ENCODE results near the gene SH3BP5. TPM values are rescaled to one million over a fixed set of nuclear protein-coding genes. Genes with fewer than 3 reads are reported as not detected.

SH3BP5 gene
- total and polyA plus RNA-seq, 2 experiments from 2014 or later = 15.9 to 16.3 TPM

DNA sequence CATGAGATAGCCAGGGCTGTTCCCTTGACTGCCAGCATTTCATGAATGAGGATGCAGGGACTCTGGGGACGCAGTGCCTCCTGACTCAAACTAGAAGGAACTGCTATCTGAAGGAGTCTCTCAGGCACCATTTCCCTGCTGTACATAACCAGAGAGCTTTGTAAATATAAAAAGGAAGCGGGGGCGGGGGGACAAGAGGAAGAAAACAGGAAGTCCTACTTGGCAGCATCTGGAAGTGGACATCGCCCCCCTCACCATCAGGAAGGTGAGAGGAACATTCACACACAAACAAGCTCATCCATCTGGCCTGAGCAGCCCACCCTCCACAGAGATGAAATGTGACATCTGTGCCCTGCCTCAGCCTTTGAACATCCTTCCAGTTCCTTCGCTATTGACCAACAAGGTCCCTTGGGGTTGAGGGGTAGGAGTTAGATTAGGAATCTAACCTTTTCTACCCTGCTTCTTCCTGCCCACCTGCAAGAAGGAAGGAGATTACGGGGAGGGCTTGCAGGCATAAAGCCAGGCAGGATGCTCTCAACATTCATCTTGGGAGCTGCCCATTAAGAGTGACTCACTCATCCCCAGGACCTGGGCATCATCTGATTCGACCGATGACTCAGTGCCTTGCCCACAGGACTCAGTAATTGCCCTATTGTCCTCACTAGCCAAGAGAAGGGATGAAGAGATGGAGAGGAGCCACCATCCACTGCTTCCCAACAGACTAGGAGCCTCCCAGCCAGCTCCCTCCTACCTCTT, 31.9 kb downstream of the SH3BP5 start:
- Histone ChIP-seq H3K27ac (no peak overlapping the region), H3K4me2 (no peak overlapping the region), H3K9me2 (replicated peaks; ENCODE audit: insufficient read depth) (no peaks in the 10 kb centered on the region), H3K36me3 (replicated peaks; ENCODE audit: insufficient read depth, low read depth) (no peaks in the 10 kb centered on the region), H3K27me3 (no peaks in the 10 kb centered on the region), H2AFZ (no peak overlapping the region), H3K4me3 (no peak overlapping the region), H4K20me1 (ENCODE audit: insufficient read depth, poor library complexity, severe bottlenecking) (no peaks in the 10 kb centered on the region), H3K4me1 (ENCODE audit: insufficient read depth) (peaks cover 7% of the 10 kb centered on the region), H3K79me2 (peaks cover 5% of the 10 kb centered on the region), H3K9me3 (ENCODE audit: low read depth) (no peaks in the 10 kb centered on the region)
- no peak for DNase-seq (ENCODE audit: low spot score)
- 92% methylated on average over 7 of the region's 8 CpGs for WGBS (ENCODE audit: low lambda C conversion rate, missing lambda C conversion rate)
- TF ChIP-seq EZH2 (IDR thresholded peaks at IDR 0.05; ENCODE audit: borderline replicate concordance) (no peak), EZH2phosphoT487 (IDR thresholded peaks at IDR 0.05; ENCODE audit: low read depth, severe bottlenecking, unreplicated experiment) (no peak)
- TF ChIP-seq, protein P1, sequence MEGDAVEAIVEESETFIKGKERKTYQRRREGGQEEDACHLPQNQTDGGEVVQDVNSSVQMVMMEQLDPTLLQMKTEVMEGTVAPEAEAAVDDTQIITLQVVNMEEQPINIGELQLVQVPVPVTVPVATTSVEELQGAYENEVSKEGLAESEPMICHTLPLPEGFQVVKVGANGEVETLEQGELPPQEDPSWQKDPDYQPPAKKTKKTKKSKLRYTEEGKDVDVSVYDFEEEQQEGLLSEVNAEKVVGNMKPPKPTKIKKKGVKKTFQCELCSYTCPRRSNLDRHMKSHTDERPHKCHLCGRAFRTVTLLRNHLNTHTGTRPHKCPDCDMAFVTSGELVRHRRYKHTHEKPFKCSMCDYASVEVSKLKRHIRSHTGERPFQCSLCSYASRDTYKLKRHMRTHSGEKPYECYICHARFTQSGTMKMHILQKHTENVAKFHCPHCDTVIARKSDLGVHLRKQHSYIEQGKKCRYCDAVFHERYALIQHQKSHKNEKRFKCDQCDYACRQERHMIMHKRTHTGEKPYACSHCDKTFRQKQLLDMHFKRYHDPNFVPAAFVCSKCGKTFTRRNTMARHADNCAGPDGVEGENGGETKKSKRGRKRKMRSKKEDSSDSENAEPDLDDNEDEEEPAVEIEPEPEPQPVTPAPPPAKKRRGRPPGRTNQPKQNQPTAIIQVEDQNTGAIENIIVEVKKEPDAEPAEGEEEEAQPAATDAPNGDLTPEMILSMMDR (IDR thresholded peaks at IDR 0.05; ENCODE audit: poor library complexity) = no peak

DNA sequence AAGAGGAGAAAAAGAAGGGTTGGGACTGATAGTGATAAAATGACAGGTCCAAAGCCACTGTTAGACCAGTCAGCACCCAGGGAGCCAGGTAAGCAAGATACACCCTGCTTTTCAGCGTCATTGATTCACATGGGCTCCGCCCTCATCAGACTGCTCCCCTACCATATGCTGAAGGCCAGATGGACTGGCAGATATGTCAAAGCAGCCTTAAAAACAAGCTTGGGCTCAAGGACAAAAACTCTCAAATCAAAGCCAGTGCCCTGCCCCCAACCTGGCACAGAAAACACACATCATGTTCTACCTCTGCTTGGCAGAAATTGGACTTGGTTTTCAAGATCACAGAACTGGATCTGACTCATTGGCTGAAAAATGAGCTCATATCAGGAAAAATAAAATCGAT, 33.4 kb downstream of the SH3BP5 start:
- 92% methylated on average over 3 of the region's 3 CpGs for WGBS (ENCODE audit: low lambda C conversion rate, missing lambda C conversion rate)
- no peaks in the 10 kb centered on the region for H4K20me1 ChIP-seq (ENCODE audit: insufficient read depth, poor library complexity, severe bottlenecking)
- peaks cover 5% of the 10 kb centered on the region for H3K79me2 ChIP-seq
- no peaks in the 10 kb centered on the region for H3K36me3 ChIP-seq (replicated peaks; ENCODE audit: insufficient read depth, low read depth)
- no peak overlapping the region for H3K4me3 ChIP-seq
- H3K9me3 ChIP-seq (ENCODE audit: low read depth) = no peaks in the 10 kb centered on the region
- no peak overlapping the region for H3K4me2 ChIP-seq
- TF ChIP-seq EZH2phosphoT487 (IDR thresholded peaks at IDR 0.05; ENCODE audit: low read depth, severe bottlenecking, unreplicated experiment) (no peak), EZH2 (IDR thresholded peaks at IDR 0.05; ENCODE audit: borderline replicate concordance) (no peak)
- TF ChIP-seq, protein P1 (IDR thresholded peaks at IDR 0.05; ENCODE audit: poor library complexity) = no peak
- H2AFZ ChIP-seq = no peak overlapping the region
- no peak overlapping the region for H3K27ac ChIP-seq
- H3K9me2 ChIP-seq (replicated peaks; ENCODE audit: insufficient read depth) = no peaks in the 10 kb centered on the region
- DNase-seq (ENCODE audit: low spot score) = no peak
- no peaks in the 10 kb centered on the region for H3K27me3 ChIP-seq
- no peaks in the 10 kb centered on the region for H3K4me1 ChIP-seq (ENCODE audit: insufficient read depth)

GRCh38 chr3:15298504-15298903, 33.9 kb downstream of the SH3BP5 start:
- Histone ChIP-seq H3K4me3 (no peak overlapping the region), H4K20me1 (ENCODE audit: insufficient read depth, poor library complexity, severe bottlenecking) (no peaks in the 10 kb centered on the region), H2AFZ (no peak overlapping the region), H3K4me2 (no peak overlapping the region), H3K27me3 (no peaks in the 10 kb centered on the region), H3K4me1 (ENCODE audit: insufficient read depth) (no peaks in the 10 kb centered on the region), H3K79me2 (peaks cover 5% of the 10 kb centered on the region), H3K9me2 (replicated peaks; ENCODE audit: insufficient read depth) (no peaks in the 10 kb centered on the region), H3K27ac (no peak overlapping the region), H3K9me3 (ENCODE audit: low read depth) (no peaks in the 10 kb centered on the region), H3K36me3 (replicated peaks; ENCODE audit: insufficient read depth, low read depth) (no peaks in the 10 kb centered on the region)
- 83% methylated on average over 3 of the region's 3 CpGs for WGBS (ENCODE audit: low lambda C conversion rate, missing lambda C conversion rate)
- no peak for DNase-seq (ENCODE audit: low spot score)
- TF ChIP-seq EZH2phosphoT487 (IDR thresholded peaks at IDR 0.05; ENCODE audit: low read depth, severe bottlenecking, unreplicated experiment) = no peak
- TF ChIP-seq, protein P1 (IDR thresholded peaks at IDR 0.05; ENCODE audit: poor library complexity) = no peak
- no peak for TF ChIP-seq EZH2 (IDR thresholded peaks at IDR 0.05; ENCODE audit: borderline replicate concordance)

Measured in hepatocyte (in vitro differentiated cells).